ENCODE measurements around the gene ZNF264. TPM values are rescaled to one million over a fixed set of nuclear protein-coding genes. Genes with fewer than 3 reads are reported as not detected.

The ZNF264 gene
- total RNA-seq, 4 donors from 2014 or later = 15.5 to 33.9 (median 27.3) TPM

DNA sequence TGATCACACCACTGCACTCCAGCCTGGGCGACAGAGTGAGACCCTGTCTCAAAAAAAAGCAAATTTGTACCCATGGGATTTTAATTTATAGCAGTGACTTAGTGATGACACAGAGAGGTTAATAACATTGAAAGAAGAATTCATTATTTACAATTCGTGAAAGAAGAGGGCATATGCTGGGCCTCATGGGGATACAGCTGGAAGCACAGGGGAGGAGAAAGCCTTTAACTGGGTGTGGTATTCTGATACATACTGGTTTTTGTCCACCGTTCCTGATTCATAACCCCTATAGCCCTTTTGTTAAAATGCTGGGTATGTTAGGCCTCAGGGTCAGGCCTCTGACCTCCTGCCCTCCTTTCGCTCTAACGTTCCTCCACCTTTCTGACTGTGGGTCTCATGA, 10.9 kb downstream of the ZNF264 start:
- 87 to 89% methylated on average over 5 of the region's 5 CpGs for WGBS, 2 donors
- Histone ChIP-seq H3K4me1 (peaks cover 0 to 14% (median 0%) of the 10 kb centered on the region in 3 donors), H3K27ac (no peak overlapping the region), H3K9me3 (peaks cover 0 to 22% (median 6%) of the 10 kb centered on the region in 3 donors), H3K36me3 (peaks cover 15 to 97% (median 16%) of the 10 kb centered on the region in 3 donors), H3K4me3 (no peak overlapping the region), H3K27me3 (no peaks in the 10 kb centered on the region)
- intact Hi-C loops (cut with DNase I) = no loop called here
- DNase-seq = no peak
- TF ChIP-seq, protein P1, sequence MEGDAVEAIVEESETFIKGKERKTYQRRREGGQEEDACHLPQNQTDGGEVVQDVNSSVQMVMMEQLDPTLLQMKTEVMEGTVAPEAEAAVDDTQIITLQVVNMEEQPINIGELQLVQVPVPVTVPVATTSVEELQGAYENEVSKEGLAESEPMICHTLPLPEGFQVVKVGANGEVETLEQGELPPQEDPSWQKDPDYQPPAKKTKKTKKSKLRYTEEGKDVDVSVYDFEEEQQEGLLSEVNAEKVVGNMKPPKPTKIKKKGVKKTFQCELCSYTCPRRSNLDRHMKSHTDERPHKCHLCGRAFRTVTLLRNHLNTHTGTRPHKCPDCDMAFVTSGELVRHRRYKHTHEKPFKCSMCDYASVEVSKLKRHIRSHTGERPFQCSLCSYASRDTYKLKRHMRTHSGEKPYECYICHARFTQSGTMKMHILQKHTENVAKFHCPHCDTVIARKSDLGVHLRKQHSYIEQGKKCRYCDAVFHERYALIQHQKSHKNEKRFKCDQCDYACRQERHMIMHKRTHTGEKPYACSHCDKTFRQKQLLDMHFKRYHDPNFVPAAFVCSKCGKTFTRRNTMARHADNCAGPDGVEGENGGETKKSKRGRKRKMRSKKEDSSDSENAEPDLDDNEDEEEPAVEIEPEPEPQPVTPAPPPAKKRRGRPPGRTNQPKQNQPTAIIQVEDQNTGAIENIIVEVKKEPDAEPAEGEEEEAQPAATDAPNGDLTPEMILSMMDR (IDR thresholded peaks at IDR 0.05) = no peak
- TF ChIP-seq POLR2A (IDR thresholded peaks at IDR 0.05) = no peak

DNA sequence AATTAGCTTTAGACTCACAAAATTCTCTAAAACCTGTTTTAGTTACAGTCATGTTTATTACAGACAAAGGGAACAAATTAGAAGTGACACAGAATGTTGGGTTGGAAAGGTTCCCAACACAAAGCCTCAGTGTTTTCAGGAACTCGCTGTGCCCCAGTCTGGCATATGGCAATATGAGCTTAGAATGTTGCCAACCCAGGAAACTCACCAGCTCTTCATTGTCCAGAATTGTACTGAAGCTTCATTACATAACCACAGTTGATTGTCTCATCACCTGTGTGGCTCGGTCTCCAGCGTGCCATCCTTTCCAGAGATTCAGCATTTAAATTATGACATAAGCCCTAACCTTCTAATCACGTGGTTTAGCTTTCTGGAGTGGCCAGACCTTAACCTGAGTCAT, 19.1 kb downstream of the ZNF264 start:
- H3K4me1 ChIP-seq = no peaks in the 10 kb centered on the region
- H3K4me3 ChIP-seq = no peak overlapping the region
- H3K27ac ChIP-seq = no peak overlapping the region
- H3K27me3 ChIP-seq = no peaks in the 10 kb centered on the region
- H3K9me3 ChIP-seq = peaks cover 0 to 38% (median 16%) of the 10 kb centered on the region in 3 donors
- intact Hi-C loops (cut with DNase I) = no loop called here
- TF ChIP-seq, protein P1 (IDR thresholded peaks at IDR 0.05) = no peak
- no peak for TF ChIP-seq POLR2A (IDR thresholded peaks at IDR 0.05)
- DNase-seq = no peak
- 84 to 92% methylated on average over 4 of the region's 4 CpGs for WGBS, 2 donors
- peaks cover 24 to 97% (median 37%) of the 10 kb centered on the region in 3 donors for H3K36me3 ChIP-seq

DNA sequence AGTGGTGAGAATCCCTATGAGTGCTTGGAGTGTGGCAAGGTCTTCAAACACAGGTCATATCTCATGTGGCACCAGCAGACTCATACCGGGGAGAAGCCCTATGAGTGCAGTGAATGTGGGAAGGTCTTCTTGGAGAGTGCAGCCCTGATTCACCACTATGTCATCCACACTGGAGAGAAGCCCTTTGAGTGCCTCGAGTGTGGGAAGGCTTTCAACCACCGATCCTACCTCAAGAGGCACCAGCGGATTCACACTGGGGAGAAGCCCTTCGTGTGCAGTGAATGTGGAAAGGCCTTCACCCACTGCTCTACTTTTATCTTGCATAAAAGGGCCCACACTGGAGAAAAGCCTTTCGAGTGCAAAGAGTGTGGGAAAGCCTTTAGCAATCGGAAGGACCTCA, 20.8 kb downstream of the ZNF264 start:
- 82 to 100% methylated on average over 1 to 3 of the region's 7 CpGs for WGBS, 2 donors
- Histone ChIP-seq H3K9me3 (peaks cover 0 to 38% (median 16%) of the 10 kb centered on the region in 3 donors), H3K36me3 (peaks cover 18 to 100% (median 31%) of the 10 kb centered on the region in 3 donors), H3K27ac (no peak overlapping the region), H3K4me3 (no peak overlapping the region), H3K27me3 (no peaks in the 10 kb centered on the region), H3K4me1 (no peaks in the 10 kb centered on the region)
- intact Hi-C loops (cut with DNase I) = no loop called here
- no peak for DNase-seq
- TF ChIP-seq POLR2A (IDR thresholded peaks at IDR 0.05) = no peak
- TF ChIP-seq, protein P1 (IDR thresholded peaks at IDR 0.05) = no peak

DNA sequence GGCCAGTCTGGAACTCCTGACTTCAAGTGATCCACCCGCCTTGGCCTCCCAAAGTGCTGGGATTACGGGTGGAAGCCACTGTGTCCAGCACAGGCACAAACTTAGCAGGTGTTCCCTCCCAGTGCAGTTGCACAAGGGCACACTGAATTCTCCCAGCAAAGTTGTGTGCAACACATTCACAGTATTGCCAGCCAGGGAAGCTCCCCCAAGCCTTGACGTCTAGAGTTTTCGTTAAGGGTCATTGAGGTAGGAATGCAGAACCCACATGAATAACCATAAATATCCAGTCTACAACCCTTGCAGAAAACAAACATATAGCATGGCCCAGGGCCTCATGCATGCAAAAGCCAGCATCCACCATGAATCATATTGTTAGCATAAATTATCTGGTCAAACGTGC, 36.2 kb downstream of the ZNF264 start:
- no peak overlapping the region for H3K4me3 ChIP-seq
- H3K27ac ChIP-seq = no peak overlapping the region
- 73 to 83% methylated on average over 2 to 5 of the region's 5 CpGs for WGBS, 2 donors
- H3K9me3 ChIP-seq = no peaks in the 10 kb centered on the region
- H3K27me3 ChIP-seq = no peaks in the 10 kb centered on the region
- H3K4me1 ChIP-seq = no peaks in the 10 kb centered on the region
- no peak for DNase-seq
- TF ChIP-seq, protein P1 (IDR thresholded peaks at IDR 0.05) = no peak
- TF ChIP-seq POLR2A (IDR thresholded peaks at IDR 0.05) = no peak
- no peaks in the 10 kb centered on the region for H3K36me3 ChIP-seq
- intact Hi-C loops (cut with DNase I) = no loop called here

GRCh38 chr19:57231686-57232085, 40.4 kb downstream of the ZNF264 start:
- Histone ChIP-seq H3K9me3 (no peaks in the 10 kb centered on the region), H3K27me3 (no peaks in the 10 kb centered on the region), H3K27ac (no peak overlapping the region), H3K36me3 (no peaks in the 10 kb centered on the region), H3K4me3 (no peak overlapping the region), H3K4me1 (no peaks in the 10 kb centered on the region)
- intact Hi-C loops (cut with DNase I) = no loop called here
- no peak for DNase-seq
- no peak for TF ChIP-seq POLR2A (IDR thresholded peaks at IDR 0.05)
- TF ChIP-seq, protein P1 (IDR thresholded peaks at IDR 0.05) = no peak
- 73 to 75% methylated on average over 3 to 8 of the region's 9 CpGs for WGBS, 2 donors
